Panc1 (cell line): Measurements from ENCODE around the gene GP9. TPM values are rescaled to one million over a fixed set of nuclear protein-coding genes. Genes with fewer than 3 reads are reported as not detected.
"Not testable (repeated sequence)": the region's sequence is repeated elsewhere in the genome, so short reads cannot be mapped to it uniquely, and the experiment has no call there.

Source experiments
- ATAC-seq: fragments of 200-7000 bp; cut with Tn5 transposase; 2 replicates; pipeline ENCODE4 v1.9.1; 2020; ENCODE audit warnings: mild to moderate bottlenecking, moderate library complexity
- BruUV-seq: library from RNA; stranded (reverse); fragments of 400-500 nt; replicated peaks from 2 replicates; lab custom pipeline; 2021; lab: Mats Ljungman, UMichigan
- CTCF ChIA-PET: fragments of 300-600 bp; sonication (Branson Sonifier 250); formaldehyde crosslinking; loops from one replicate; lab custom pipeline; 2022; ENCODE audit warnings: antibody characterized with exemption; lab: Charles Lee
- POLR2A ChIA-PET: fragments of 300-600 bp; sonication (Branson Sonifier 250); formaldehyde crosslinking; loops from one replicate; lab custom pipeline; 2022; ENCODE audit warnings: antibody characterized with exemption; lab: Charles Lee
- DNase-seq: peaks from one replicate; pipeline ENCODE4 v3.0.0-alpha.2; 2010; ENCODE audit warnings: low read depth, low spot score
- H3K27ac ChIP-seq: 2 replicates; pipeline ENCODE4 v1.5.1; 2011; ENCODE audit warnings: mild to moderate bottlenecking, low read length, inconsistent platforms
- H3K27me3 ChIP-seq: fragments of 200-500 bp; sonication (Bioruptor generic); 2 replicates; pipeline ENCODE4 v1.6.0; 2014; ENCODE audit warnings: low read length, inconsistent platforms; ENCODE audit not compliant: control insufficient read depth, insufficient read depth
- H3K36me3 ChIP-seq: fragments of 200-500 bp; sonication (Bioruptor generic); 2 replicates; pipeline ENCODE4 v1.5.1; 2014; ENCODE audit warnings: inconsistent platforms, mild to moderate bottlenecking, low read length, moderate library complexity; ENCODE audit not compliant: control insufficient read depth, insufficient read depth
- H3K4me1 ChIP-seq: 2 replicates; pipeline ENCODE4 v1.5.1; 2011; ENCODE audit warnings: inconsistent platforms, mild to moderate bottlenecking, low read length, moderate library complexity; ENCODE audit not compliant: control insufficient read depth, insufficient read depth
- H3K4me3 ChIP-seq, 2 experiments: 2 replicates each; pipeline ENCODE4 v1.5.1; 2011 to 2012; ENCODE audit warnings: low read depth in 2 of 2, low read length in 2 of 2, mild to moderate bottlenecking in 2 of 2, inconsistent platforms in 1 of 2, moderate library complexity in 1 of 2
- H3K9me3 ChIP-seq: fragments of 200-500 bp; sonication (Bioruptor generic); 2 replicates; pipeline ENCODE4 v1.5.1; 2014; ENCODE audit warnings: low read depth, mild to moderate bottlenecking, inconsistent platforms, low read length, moderate library complexity; ENCODE audit not compliant: control insufficient read depth, insufficient read depth
- POLR2AphosphoS5 ChIP-seq: IDR thresholded peaks from 2 replicates; pipeline ENCODE4 v1.6.1; 2012; ENCODE audit warnings: mild to moderate bottlenecking, low read depth, low read length, moderate library complexity
- SIN3A ChIP-seq: IDR thresholded peaks from 2 replicates; pipeline ENCODE4 v1.6.1; 2012; ENCODE audit warnings: low read depth, mild to moderate bottlenecking, low read length, moderate library complexity, borderline replicate concordance; ENCODE audit not compliant: insufficient read depth
- TCF7L2 ChIP-seq: IDR thresholded peaks from 2 replicates; pipeline ENCODE4 v1.6.1; 2011; ENCODE audit warnings: mild to moderate bottlenecking, low read depth, low read length, inconsistent platforms
- in situ Hi-C: cut with HindIII; loops from 2 replicates; pipeline ENCODE4 v1.10.0; 2016; ENCODE audit warnings: low sequenced_read_pairs, low pct_unique_long_range_greater_than_20kb
- intact Hi-C: fragments of 100-400 bp; cut with micrococcal nuclease; formaldehyde crosslinking; loops from one replicate; pipeline ENCODE4 v1.10.0; 2022; ENCODE audit not compliant: unreplicated experiment
- total RNA-seq: library from RNA; stranded (reverse); gene quantifications from one replicate; pipeline ENCODE4 v1.2.1, GENCODE V29; 2021; ENCODE audit not compliant: unreplicated experiment
- TF ChIP-seq, protein P1 (sequence below), 2 experiments: IDR thresholded peaks; 2 replicates each; pipeline ENCODE4 v1.6.1; 2011 to 2012; ENCODE audit warnings: low read depth in 2 of 2, control low read depth in 1 of 2, low read length in 1 of 2, mild to moderate bottlenecking in 1 of 2, moderate library complexity in 1 of 2; ENCODE audit not compliant: insufficient read depth in 1 of 2
- TF ChIP-seq, protein P2 (sequence below): fragments of 450-650 bp; IDR thresholded peaks from 2 replicates; pipeline ENCODE4 v1.5.1; 2017; ENCODE audit warnings: mild to moderate bottlenecking

GP9 gene
- total RNA-seq, 1 experiment from 2014 or later: not detected

DNA sequence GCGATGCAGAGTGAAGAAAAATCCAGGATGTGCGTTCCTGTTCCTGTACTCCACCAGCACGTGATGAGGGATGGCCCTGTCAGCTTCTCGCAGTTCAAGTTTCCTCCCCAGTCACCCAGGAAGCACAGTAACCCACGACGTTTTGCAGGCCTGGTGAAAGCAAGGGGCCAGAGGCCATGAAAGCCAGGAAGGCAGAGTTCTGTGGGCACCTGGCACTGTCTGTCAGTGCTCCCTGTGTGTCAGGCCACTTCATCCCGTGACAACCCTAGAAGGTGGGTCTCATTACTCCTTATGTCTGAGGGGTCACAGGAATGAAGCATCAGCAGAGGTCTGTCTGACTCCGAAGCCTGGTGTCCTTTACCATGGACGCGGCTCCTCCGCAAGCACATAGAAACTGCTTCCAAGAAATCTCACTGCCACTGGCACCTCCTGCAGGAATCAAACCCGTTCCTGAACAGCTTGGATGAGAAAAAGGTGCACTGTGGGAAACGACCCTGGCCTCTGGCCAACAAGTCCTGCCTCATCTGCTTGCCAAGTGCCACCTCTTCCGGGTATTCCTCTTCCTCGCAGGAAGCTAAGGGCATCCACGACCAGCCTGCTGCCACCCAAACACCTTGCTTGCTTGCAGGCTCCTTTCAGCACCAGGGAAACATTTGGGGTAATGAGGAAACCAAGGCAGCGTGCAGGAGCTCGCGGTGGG, 46.4 kb downstream of the GP9 start:
- intact Hi-C loops: no loop called here
- H3K9me3 ChIP-seq: no peaks in the 10 kb centered on the region
- H3K27me3 ChIP-seq: no peaks in the 10 kb centered on the region
- H3K4me3 ChIP-seq: no peak overlapping the region
- no peak for ATAC-seq
- ChIA-PET POLR2A (no interaction called here), CTCF (interaction anchor here (1.5 to 1.8 kb wide), 2 partner anchors 54 to 91 kb away, joined by 3 to 10 read pairs; no protein-coding TSS in a partner anchor)
- H3K27ac ChIP-seq: no peak overlapping the region
- TF ChIP-seq, protein P1, sequence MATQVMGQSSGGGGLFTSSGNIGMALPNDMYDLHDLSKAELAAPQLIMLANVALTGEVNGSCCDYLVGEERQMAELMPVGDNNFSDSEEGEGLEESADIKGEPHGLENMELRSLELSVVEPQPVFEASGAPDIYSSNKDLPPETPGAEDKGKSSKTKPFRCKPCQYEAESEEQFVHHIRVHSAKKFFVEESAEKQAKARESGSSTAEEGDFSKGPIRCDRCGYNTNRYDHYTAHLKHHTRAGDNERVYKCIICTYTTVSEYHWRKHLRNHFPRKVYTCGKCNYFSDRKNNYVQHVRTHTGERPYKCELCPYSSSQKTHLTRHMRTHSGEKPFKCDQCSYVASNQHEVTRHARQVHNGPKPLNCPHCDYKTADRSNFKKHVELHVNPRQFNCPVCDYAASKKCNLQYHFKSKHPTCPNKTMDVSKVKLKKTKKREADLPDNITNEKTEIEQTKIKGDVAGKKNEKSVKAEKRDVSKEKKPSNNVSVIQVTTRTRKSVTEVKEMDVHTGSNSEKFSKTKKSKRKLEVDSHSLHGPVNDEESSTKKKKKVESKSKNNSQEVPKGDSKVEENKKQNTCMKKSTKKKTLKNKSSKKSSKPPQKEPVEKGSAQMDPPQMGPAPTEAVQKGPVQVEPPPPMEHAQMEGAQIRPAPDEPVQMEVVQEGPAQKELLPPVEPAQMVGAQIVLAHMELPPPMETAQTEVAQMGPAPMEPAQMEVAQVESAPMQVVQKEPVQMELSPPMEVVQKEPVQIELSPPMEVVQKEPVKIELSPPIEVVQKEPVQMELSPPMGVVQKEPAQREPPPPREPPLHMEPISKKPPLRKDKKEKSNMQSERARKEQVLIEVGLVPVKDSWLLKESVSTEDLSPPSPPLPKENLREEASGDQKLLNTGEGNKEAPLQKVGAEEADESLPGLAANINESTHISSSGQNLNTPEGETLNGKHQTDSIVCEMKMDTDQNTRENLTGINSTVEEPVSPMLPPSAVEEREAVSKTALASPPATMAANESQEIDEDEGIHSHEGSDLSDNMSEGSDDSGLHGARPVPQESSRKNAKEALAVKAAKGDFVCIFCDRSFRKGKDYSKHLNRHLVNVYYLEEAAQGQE (IDR thresholded peaks at IDR 0.05; ENCODE audit: insufficient read depth in 1 of 2, low read depth in 2 of 2, low read length in 1 of 2): no peak
- TF ChIP-seq POLR2AphosphoS5 (no peak), TCF7L2 (no peak), SIN3A (no peak)
- TF ChIP-seq, protein P2, sequence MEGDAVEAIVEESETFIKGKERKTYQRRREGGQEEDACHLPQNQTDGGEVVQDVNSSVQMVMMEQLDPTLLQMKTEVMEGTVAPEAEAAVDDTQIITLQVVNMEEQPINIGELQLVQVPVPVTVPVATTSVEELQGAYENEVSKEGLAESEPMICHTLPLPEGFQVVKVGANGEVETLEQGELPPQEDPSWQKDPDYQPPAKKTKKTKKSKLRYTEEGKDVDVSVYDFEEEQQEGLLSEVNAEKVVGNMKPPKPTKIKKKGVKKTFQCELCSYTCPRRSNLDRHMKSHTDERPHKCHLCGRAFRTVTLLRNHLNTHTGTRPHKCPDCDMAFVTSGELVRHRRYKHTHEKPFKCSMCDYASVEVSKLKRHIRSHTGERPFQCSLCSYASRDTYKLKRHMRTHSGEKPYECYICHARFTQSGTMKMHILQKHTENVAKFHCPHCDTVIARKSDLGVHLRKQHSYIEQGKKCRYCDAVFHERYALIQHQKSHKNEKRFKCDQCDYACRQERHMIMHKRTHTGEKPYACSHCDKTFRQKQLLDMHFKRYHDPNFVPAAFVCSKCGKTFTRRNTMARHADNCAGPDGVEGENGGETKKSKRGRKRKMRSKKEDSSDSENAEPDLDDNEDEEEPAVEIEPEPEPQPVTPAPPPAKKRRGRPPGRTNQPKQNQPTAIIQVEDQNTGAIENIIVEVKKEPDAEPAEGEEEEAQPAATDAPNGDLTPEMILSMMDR: no peak
- BruUV-seq: no TSS peak
- no peaks in the 10 kb centered on the region for H3K36me3 ChIP-seq
- H3K4me1 ChIP-seq: no peaks in the 10 kb centered on the region
- DNase-seq: no peak
- in situ Hi-C loops: no loop called here

DNA sequence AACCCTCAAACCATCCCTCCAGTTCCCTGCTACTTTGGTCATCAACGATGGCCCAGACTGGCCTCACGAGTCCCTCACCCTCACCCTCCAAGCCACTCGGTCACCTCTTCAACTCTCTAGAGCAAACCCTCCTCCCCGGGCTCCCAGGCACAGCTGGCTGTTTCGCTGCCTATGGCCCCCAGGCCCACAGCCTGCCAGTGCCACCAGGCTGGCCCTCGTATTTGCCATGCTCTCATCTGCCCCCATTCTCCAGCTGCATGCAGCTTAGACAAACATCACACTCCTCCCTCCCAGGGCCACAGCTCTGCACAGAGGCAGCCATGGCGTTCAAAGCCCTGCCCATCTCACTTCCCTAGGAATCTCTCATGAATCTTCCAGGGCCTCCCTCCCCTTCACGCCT, 47.2 kb downstream of the GP9 start:
- Histone ChIP-seq H3K4me1 (no peaks in the 10 kb centered on the region), H3K27ac (no peak overlapping the region), H3K27me3 (no peaks in the 10 kb centered on the region), H3K9me3 (no peaks in the 10 kb centered on the region), H3K4me3 (no peak overlapping the region), H3K36me3 (no peaks in the 10 kb centered on the region)
- no peak for TF ChIP-seq SIN3A
- no peak for TF ChIP-seq POLR2AphosphoS5
- ATAC-seq: no peak
- POLR2A ChIA-PET: no interaction called here
- BruUV-seq: no TSS peak
- DNase-seq: no peak
- in situ Hi-C loops (no loop called here), intact Hi-C loops (no loop called here)
- CTCF ChIA-PET: interaction anchor here (1.8 kb wide), 1 partner anchor 55 kb away, joined by 10 read pairs; no protein-coding TSS in a partner anchor

DNA sequence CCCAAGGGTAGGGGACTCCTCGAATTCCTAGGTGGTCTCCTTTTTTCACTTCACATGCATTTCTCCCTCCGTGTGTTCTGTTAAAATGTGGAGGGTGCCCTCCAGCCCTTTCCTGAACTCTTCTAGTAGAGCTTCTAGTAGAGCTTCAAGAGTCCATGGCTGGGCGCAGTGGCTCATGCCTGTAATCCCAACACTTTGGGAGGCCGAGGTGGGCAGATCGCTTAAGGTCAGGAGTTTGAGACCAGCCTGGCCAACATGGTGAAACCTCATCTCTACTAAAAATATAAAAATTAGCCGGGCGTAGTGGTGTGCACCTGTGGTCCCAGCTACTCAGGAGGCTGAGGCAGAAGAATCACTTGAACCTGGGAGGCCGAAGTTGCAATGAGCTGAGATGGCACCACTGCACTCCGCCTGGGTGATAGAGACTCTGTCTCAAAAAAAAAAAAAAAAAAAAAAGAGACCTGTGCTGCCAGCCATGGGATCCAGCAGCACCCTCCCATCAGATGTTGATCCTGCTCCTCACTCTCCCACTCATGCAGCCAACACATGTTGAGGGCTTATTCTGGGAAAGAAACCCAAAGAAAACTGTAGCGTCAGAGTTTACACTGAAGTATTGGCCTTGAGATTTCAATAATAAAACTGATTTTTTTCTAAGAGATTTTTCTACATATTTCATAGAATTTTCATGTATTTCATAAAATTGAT, 50.6 kb downstream of the GP9 start:
- ATAC-seq, CTCF ChIA-PET, H3K4me3 ChIP-seq, BruUV-seq, H3K9me3 ChIP-seq, H3K4me1 ChIP-seq, H3K36me3 ChIP-seq, H3K27ac ChIP-seq, intact Hi-C loops, H3K27me3 ChIP-seq, in situ Hi-C loops, DNase-seq: not testable (repeated sequence)
- POLR2A ChIA-PET: interaction anchor here (0.7 kb wide), 1 partner anchor 26 kb away, joined by 5 read pairs; no protein-coding TSS in a partner anchor

Other genes with a start within 250 kb of the GP9 start
- 70.9 TPM for gene ACAD9, start 181.2 kb upstream of the GP9 start, total RNA-seq
- 0.18 TPM for gene CFAP92, start 66.7 kb upstream of the GP9 start, total RNA-seq
- gene EFCC1, start 59.5 kb upstream of the GP9 start, total RNA-seq: 0.15 TPM
- 27.7 TPM for gene RAB43, start 61.0 kb downstream of the GP9 start, total RNA-seq
- 45.7 TPM for gene ISY1, start 100.3 kb downstream of the GP9 start, total RNA-seq
- 355 TPM for gene CNBP, start 123.1 kb downstream of the GP9 start, total RNA-seq
- 225 TPM for gene COPG1, start 188.8 kb downstream of the GP9 start, total RNA-seq
- gene HMCES, start 218.1 kb downstream of the GP9 start, total RNA-seq: 94.6 TPM